Measurements from ENCODE around the gene MGRN1.

Gene MGRN1

DNA sequence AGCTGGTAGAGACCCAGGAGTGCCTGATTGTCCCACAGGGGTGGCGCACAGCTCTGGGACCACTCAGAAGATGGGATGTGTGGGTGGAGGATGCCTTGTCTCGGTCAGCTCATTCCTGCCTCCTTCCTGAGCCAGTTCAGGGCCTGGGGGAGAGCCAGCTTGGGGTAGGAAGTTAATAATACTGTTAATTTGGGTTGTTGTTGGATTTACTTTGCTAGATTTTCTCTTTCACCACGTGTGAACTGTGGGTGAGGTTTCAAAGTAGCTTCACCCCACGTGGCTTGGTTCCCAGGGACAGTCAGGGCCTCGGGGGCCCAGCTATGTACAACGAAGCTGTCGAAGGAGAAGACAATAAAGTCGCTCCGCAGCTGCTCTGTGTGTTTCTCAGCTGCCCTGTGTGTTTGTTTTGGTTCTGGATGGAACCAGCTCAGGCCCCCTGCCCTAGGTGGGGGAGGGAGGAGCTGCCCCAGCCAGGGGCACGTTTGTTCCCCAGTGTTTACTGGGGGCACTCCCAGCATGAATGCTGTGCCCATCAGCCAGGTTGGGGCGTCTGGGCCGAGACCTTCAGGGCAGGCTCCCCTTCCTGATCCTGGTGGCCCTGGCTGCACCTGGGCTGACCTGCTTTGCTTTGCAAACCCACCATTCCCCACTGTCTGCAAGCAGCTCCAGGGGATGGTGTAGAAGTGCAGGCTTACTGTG is 71.0 kb downstream of the MGRN1 start:
- in situ Hi-C loops (cut with MboI; ENCODE audit: low sequenced_read_pairs), result no loop called here

DNA sequence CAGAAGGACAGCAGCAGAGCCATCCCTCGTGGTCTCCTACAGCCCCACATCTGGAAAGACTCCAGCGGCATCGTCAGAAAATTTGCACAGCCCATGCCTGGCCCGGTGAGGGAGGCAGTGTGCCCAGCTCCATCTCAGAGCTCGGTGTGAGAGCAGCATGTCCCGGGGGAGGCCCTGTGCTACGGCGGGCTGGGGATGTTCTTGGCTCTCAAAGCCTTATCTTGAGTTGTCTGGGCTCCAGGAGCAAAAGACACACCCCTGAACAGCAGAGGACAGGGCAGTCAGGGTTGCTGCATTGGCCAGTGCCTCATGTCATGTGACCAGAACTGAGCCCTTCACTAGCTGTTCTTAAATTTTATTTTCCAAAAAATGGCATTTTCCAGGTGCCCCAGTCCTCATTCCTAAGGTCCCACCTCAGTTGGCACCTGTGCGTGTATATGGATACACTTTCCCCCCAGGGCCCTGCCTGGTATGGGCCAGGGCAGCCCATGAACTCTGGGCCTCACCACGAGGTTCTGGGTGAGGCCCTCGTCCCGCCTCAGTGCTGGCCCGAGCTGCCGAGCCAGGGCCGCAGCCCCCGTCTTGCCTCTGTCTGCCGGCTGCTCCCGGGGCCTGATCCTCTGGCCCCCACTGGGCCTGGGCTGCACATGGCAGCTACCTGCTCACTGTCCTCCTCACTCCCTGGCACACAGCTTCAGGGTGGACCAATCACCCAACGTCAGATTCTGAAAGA is 71.7 kb downstream of the MGRN1 start:
- in situ Hi-C loops (cut with MboI; ENCODE audit: low sequenced_read_pairs), result no loop called here

DNA sequence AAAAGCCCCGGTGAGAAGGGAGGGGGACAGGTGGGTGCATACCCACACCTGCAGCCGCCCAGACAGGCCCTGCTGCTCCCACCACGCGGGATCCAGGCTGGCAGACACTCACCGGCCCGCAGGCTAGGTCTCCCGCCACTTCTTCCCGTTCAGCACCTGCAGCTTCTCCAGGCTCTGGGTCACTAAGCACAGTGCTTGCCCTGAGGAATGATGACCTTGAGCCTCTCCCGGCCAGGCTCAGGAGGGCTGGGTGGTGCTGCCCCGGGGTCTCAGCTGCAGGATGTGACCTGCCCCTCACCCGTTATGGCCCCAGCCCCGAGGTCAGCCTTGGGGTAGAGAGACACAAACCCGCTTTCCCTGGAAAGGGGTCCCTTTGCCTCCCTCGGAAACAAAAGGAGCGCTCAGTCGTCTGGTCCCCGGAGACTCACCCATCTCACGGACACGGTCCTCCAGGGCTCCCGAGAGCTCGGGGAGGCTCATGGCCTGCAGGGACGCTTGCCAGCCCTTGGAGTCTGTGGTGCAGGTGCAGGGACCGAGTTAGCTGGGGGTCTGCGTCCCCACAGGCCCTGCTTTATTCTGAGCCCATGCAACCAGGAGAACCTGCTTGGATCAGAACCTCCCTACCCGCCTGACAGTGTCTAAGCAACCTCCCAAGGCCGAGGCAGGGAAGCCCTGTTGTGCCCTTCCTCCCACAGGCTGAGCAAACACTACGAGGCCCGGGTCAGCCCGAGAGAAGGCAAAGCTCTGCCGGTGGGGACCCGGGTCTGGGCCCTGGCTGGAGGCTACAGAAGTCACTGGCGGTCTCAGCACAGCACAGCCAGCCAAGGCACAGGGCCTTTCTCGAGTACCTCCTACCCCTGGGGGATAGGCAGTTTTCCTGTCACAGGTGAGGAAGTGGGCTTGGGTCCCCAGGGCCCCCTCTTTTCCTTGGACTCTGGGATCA is 72.5 kb downstream of the MGRN1 start:
- in situ Hi-C loops (cut with MboI; ENCODE audit: low sequenced_read_pairs), result no loop called here

DNA sequence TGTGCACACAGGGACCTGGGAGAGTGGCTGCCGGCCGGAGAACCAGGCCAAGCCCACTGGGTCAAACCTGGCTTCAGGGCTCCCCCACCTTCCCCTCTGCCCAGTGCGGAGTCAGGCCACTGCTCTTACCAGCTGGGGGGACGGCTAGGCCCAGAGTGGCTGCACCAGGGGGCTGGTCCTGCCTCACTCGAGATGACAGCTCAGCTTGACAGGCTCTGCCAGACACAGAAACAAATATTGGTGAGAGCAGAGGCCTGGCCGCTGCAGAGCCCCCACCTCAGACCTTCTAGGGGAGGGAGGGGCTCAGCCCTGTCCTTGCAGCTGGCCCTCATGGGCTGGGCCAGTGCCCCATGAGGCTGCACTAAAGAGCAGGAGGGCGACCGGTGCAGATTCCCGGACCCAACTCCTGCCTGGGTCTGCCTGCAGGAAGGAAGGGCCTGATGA is 73.2 kb downstream of the MGRN1 start:
- in situ Hi-C loops (cut with MboI; ENCODE audit: low sequenced_read_pairs), result no loop called here

DNA sequence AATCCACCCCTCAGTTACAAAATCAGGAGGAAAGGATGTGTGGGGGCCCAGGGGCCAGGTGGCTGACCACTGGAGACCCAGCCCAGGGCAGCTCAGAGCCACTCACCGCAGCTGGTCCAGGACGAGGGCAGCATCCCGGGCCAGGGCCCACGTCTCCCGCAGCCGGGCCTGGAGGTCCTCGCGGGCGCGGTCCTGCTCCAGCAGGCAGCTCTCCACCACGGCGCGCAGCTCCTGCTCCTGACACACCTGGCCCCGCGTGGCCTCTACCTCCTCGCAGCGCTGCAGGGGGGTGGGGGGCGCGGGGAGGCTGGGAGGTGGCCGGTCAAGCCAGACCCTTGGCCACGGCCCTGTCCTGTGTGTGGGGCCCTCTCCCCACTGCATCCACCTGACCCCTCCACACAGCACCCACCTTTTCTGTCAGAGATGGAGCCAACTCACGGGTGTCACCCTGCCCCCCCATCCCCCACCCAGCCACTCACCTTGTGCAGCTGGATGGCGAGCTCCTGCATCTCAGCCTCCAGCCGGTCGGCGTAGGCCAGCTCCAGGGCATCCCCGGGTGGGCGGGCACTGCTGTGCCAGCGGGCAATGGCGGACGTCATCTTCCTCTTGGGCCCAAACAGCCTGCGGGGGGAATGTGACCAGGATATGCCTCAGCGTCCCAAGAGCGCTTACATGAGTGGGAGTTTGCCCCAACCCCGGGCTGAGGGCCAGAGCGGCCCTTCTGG is 73.9 kb downstream of the MGRN1 start:
- in situ Hi-C loops (cut with MboI; ENCODE audit: low sequenced_read_pairs), result no loop called here

DNA sequence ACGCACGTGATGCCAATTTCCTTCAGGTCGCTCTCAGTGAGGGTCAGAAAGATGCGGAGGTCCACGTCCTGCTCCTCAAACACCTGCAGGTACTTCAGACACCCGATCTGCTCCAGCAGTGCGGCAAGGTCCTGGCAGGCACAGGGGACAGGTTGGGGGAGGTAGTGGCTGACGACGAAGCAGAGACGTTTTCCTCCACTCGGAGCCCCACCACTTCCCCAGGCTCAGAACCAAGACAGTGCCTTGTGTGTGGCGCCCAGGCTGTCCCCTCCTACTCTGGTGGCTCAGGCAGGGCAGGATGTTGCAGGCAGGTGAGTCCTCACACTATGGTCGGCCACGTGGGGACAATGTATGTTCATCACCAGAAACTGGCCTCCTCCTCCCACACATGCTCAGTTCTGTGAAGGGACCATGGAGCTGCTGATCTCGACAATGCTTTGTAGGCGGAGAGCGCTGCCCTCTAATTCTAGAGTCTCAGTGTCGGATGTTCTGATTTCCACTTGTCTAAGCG is 74.5 kb downstream of the MGRN1 start:
- in situ Hi-C loops (cut with MboI; ENCODE audit: low sequenced_read_pairs), result no loop called here

DNA sequence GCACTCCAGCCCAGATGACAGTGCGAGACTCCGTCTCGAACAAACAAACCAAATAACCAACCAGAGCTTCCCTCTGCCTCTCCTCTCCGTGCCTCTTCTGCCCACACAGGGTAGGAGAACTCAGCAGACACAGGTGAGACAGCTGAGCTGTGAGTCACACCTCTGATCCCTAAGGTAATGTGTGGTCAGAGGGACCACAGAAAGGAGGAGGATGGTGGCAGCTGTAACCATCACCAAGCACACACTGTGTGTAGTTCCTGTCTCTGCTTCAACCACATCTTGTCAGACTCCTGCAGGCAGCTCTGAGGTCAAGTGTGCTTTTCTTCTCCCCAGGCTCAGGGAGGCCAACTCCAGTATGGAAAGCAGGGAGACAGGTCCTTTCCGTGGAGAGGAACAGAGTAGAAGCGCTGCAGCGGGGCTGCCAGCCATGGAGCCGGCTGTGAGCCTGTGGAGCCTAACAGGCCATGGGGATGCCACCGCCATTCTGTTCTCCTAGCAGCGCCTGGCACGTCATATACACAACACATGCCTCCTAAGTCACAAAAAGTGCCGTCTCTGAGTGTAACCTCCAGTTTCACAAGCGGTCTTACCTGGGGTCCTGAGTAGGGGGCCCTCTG is 75.9 kb downstream of the MGRN1 start:
- in situ Hi-C loops (cut with MboI; ENCODE audit: low sequenced_read_pairs), result no loop called here

DNA sequence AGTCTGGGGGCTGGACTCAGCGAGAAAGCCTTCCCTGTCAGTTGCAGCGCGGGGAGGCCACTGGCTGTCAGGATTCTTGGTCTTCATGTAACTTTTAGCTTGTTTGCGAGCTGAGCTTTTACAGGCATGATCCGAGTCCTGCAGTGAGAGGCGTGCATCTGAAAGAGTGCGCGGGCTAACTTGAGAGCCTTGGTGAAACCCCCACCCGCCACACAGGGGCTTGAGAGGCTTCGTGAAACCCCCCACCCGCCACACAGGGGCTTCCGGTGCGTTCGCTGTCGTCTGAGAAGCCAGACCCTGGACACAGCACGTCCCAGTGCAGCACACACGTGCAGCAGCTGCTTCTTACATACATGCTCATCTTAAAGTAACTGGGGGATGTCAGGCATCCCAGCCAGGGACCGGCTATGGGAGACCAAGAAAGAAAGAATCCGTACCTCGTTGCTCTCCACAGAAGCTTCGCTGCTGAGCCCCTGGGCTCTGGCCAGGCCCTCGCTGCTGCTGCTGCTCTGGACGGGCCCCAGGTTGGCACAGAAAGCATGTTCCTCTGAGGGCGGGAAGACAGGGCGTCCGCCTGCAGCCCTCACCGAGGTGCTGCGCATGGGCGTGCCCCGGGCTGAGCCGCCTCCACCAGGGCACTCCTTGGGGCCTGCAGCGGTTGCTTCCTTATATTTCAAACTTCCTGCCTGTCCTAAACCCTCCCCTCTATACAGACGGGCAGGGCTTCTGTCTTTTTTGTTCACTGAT is 76.5 kb downstream of the MGRN1 start:
- in situ Hi-C loops (cut with MboI; ENCODE audit: low sequenced_read_pairs), result no loop called here

DNA sequence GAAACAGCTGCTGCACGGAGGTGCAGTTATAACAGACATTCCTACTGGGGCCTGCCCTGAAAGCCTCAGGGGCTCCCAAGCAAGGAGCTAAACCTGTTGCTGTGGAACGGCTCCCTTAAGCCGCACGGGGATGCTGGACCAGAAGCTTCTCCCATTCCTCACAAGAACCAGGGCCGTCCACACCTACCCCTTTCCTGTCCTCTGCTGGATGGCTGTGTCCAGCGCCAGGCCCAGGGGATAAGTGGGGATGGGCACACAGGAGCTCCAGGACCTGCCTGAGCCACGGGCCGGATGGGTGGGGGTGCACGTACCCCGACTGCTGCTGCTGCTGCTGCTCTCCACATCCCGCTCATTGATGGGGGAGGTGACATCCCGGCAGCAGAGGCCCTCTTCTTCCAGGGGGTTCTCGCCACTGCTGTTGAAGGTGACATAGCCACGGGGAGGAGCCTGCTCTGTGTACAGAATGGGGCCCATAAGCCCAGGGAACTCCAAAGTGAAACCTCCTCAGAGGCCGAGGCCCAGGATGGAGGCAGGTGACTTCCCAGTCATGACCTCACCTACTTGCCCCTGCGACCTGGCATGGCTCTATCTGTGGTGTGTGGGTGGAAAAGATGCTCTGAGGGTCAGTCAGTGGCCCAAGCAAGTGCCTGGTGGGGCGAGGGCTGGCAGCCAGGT is 77.3 kb downstream of the MGRN1 start:
- in situ Hi-C loops (cut with MboI; ENCODE audit: low sequenced_read_pairs), result no loop called here

DNA sequence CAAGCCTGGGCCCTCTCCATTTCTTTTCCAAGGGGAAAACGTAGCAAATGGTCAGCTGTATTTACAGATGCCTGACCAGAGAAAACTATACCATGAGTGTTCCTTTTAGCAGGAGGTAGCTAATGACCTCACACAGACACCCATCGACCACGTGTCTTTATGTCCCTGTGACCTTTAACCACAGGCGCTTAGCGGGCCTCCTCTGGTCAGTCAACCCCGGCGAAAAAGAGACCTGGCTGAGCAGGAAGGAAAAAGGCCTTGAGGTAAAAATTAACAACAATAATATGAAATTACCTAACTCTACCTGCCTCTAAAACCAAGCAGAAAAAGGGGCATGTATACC is 77.8 kb downstream of the MGRN1 start:
- in situ Hi-C loops (cut with MboI; ENCODE audit: low sequenced_read_pairs), result no loop called here

DNA sequence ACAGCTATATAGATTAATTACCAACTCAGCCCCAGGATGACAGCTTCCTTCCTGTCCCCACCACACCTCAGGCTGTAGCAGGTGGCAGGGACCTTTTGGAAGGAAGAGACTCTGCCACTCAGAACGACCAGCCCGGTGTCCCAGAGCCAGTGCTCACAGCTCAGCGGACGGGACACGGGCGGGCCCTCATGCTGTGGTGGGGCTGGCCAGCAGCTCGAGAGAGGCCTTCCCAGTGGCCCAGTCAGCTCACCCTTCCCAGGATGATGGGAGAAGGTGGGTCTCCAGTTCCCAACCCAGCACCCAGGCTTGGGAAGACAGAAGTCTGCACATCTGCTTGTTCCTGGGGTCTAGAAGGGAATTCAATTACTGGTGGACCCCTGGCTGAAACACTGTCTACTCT is 79.3 kb downstream of the MGRN1 start:
- in situ Hi-C loops (cut with MboI; ENCODE audit: low sequenced_read_pairs), result no loop called here

DNA sequence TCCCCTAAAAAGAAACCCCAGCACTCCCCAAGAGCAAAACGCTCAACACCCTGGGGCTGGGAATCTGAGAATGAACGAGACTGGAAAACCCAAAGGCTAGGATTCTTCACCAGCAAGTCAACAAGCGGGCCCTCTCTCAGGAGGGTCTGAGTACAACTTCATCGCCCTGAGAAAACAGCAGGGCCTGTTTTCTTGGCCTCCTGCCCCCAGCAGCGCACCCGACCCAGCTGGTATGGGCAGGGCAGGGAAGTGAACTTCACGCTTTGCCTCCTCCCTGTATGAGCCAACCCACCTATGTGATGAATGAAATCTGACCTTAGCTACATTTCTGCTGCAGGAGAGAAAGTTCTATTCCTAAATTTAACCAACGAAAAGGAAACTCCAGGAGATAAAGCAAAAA is 79.9 kb downstream of the MGRN1 start:
- in situ Hi-C loops (cut with MboI; ENCODE audit: low sequenced_read_pairs), result no loop called here

DNA sequence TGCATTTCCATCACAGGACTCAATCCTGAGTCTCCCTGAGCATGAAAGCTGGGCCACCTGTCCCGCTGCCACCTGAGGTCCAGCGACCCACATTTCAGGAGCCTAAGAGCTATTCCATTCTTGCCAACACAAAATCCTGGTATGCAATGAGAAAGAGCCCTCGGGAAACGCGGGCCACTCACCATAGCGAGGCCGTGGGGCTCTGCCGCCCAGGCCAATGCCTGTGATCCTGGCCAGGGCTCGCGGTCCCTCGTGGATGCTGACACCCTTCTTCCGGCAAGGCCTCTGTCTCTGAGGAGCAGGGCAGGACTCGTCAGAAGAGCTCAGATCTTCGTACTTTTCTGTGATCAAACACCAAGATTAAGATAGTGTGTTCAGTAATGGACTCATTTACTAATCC is 80.3 kb downstream of the MGRN1 start:
- in situ Hi-C loops (cut with MboI; ENCODE audit: low sequenced_read_pairs), result no loop called here

DNA sequence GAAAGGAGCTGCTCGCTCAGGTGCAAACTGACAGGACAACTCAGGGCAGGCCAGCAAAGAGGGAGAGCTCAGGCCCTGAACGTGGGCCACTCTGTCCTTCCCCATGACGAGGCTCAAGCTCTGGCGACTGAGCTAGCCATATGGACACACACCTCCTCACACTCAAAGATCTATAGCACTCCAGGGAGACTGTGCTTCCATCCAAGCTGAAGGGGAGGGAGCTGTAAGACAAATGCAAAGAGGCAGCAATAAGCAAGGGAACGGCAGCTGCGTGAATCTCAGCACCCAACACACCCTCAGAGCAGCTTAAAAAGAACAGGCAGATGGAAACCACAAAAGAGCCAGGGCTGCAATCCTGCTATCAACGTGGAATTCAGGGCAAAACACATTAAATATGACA is 82.2 kb downstream of the MGRN1 start:
- in situ Hi-C loops (cut with MboI; ENCODE audit: low sequenced_read_pairs), result no loop called here

DNA sequence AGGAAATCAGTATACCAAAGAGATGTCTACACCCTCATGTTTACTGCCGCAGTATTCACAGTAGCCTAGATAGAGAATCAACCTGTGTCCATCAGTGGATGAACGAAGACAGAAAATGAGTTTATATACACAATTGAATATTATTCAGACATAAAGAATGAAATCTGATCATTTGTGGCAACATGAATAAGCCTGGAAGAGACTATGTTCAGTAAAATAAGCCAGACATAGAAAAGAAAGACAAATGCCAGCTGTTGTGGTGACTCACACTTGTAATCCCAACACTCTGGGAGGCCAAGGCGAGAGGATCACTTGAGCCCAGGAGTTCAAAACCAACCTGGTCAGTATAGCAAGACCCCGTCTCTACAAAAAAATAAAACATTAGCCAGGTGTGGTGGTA is 84.9 kb downstream of the MGRN1 start:
- in situ Hi-C loops (cut with MboI; ENCODE audit: low sequenced_read_pairs), result no loop called here

DNA sequence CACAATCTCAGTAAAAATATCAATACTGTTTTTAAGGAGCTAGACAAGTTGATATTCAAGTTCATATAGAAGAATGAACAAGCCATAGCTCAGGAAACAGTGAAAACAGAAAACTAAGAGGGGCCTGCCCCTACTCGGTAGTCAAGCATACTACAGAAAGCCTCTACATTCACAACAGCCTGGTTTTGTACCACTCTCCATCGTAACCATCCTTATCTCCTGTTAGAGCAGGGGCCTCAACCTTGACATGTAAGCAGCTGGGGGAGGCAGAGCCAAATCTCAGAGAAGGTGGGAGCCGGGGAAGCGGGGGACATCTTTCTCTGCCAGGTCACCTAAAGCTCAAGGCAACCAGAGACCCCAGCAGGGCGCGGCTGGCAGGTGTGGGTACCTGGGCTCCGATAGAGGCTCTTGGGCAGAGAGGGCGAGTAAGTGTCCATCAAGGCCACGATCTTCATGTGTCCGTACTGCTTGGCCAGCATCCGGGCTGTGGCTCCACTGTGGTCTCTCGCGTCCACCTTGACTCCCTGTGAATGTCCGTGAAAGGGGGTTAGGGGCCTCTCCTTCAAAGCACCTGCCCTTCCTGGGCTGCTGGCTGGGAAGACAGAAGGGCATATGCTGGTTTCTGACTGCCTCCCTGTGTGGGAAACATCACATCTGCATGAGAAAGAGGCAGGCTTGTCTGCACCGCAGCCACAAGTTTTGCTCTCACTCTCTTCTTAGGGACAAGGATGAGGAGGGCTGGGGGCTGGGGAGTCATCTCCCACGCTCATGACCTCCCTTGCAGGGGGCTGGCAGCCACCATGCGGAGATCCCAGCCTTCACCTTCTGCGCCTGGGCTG is 89.3 kb downstream of the MGRN1 start:
- in situ Hi-C loops (cut with MboI; ENCODE audit: low sequenced_read_pairs), result no loop called here

DNA sequence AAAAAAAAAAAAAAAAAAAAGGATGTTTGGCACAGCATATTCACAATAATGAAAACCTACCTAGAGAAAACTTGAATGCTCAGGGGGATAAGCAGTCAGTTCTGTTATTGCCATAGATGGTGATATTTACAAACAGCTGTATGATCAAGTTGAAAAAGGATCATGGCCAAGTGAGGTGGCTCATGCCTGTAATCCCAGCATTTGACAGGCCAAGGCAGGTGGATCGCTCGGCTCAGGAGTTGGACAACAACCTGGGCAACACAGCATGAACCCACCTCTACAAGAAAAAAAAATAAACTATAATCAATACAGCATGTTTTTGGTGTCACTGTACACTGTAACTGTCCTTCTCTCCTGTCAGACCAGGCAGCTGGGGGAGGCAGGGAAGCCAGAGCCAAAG is 90.4 kb downstream of the MGRN1 start:
- in situ Hi-C loops (cut with MboI; ENCODE audit: low sequenced_read_pairs), result no loop called here

DNA sequence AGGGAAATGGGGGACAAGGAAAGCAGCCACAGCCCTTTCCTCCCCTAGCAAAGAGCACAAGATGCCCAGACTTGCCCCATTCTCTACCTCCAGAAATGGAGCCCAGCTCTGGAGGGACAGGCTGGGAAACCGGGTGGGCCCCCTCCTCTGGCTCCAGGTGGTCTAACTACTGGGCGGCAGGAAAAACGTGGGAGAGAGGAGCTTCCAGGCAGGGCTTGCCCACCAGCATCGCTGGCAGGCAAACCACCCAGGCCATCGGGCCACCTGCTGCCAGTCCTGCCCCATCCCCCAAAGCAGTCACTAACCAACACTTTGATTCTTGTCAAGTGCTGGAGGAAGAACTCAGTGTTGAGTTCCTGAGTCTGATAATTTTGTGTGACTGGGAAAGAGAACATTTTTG is 93.8 kb downstream of the MGRN1 start:
- in situ Hi-C loops (cut with MboI; ENCODE audit: low sequenced_read_pairs), result no loop called here

All from HL-60/S4 (cell line).